ENCODE data around the gene BCR.

The BCR gene

GRCh38 chr22:23150762-23151161 lies 29.5 kb upstream of the BCR start:
- DNase-seq (ENCODE audit: extremely low read depth in 1 of 2, low read depth in 1 of 2), result no peak

GRCh38 chr22:23151827-23152226 lies 28.5 kb upstream of the BCR start:
- no peak for DNase-seq (ENCODE audit: extremely low read depth in 1 of 2, low read depth in 1 of 2)

GRCh38 chr22:23152238-23153114 lies 27.8 kb upstream of the BCR start:
- no peak for DNase-seq (ENCODE audit: extremely low read depth in 1 of 2, low read depth in 1 of 2)

GRCh38 chr22:23153994-23154393 lies 26.3 kb upstream of the BCR start:
- DNase-seq (ENCODE audit: extremely low read depth in 1 of 2, low read depth in 1 of 2), result no peak

GRCh38 chr22:23154461-23154860 lies 25.8 kb upstream of the BCR start:
- no peak for DNase-seq (ENCODE audit: extremely low read depth in 1 of 2, low read depth in 1 of 2)

- DNase-seq (ENCODE audit: extremely low read depth in 1 of 2, low read depth in 1 of 2), result no peak
Observed at GRCh38 chr22:23155143-23155542, 25.2 kb upstream of the BCR start.

- DNase-seq (ENCODE audit: extremely low read depth in 1 of 2, low read depth in 1 of 2), result no peak
Observed at GRCh38 chr22:23155831-23156230, 24.5 kb upstream of the BCR start.

- no peak for DNase-seq (ENCODE audit: extremely low read depth in 1 of 2, low read depth in 1 of 2)
Observed at GRCh38 chr22:23156286-23156685, 24.0 kb upstream of the BCR start.

- no peak for DNase-seq (ENCODE audit: extremely low read depth in 1 of 2, low read depth in 1 of 2)
Observed at GRCh38 chr22:23157560-23158515, 22.5 kb upstream of the BCR start.

- no peak for DNase-seq (ENCODE audit: extremely low read depth in 1 of 2, low read depth in 1 of 2)
Observed at GRCh38 chr22:23158516-23159290, 21.6 kb upstream of the BCR start.

- DNase-seq (ENCODE audit: extremely low read depth in 1 of 2, low read depth in 1 of 2), result no peak
Observed at GRCh38 chr22:23159291-23159630, 21.0 kb upstream of the BCR start.

GRCh38 chr22:23161029-23161428 lies 19.3 kb upstream of the BCR start:
- DNase-seq (ENCODE audit: extremely low read depth in 1 of 2, low read depth in 1 of 2), result no peak

GRCh38 chr22:23161574-23161973 lies 18.7 kb upstream of the BCR start:
- DNase-seq (ENCODE audit: extremely low read depth in 1 of 2, low read depth in 1 of 2), result no peak

GRCh38 chr22:23163665-23164064 lies 16.6 kb upstream of the BCR start:
- no peak for DNase-seq (ENCODE audit: extremely low read depth in 1 of 2, low read depth in 1 of 2)

GRCh38 chr22:23164091-23164490 lies 16.2 kb upstream of the BCR start:
- DNase-seq (ENCODE audit: extremely low read depth in 1 of 2, low read depth in 1 of 2), result no peak

- DNase-seq (ENCODE audit: extremely low read depth in 1 of 2, low read depth in 1 of 2), result no peak
Observed at GRCh38 chr22:23166042-23166831, 14.1 kb upstream of the BCR start.

GRCh38 chr22:23166841-23167616 lies 13.3 kb upstream of the BCR start:
- no peak for DNase-seq (ENCODE audit: extremely low read depth in 1 of 2, low read depth in 1 of 2)

- no peak for DNase-seq (ENCODE audit: extremely low read depth in 1 of 2, low read depth in 1 of 2)
Observed at GRCh38 chr22:23168391-23169042, 11.8 kb upstream of the BCR start.

- no peak for DNase-seq (ENCODE audit: extremely low read depth in 1 of 2, low read depth in 1 of 2)
Observed at GRCh38 chr22:23169043-23169406, 11.3 kb upstream of the BCR start.

Data from activated CD8-positive, alpha-beta memory T cell treated with anti-CD3 and anti-CD28 coated beads for 1 hour (primary cell).